Measurements from ENCODE around the gene AAMDC. TPM values are rescaled to one million over a fixed set of nuclear protein-coding genes. Genes with fewer than 3 reads are reported as not detected.

The AAMDC gene
- 48.4 and 49.8 TPM in 2 replicates for total RNA-seq

DNA sequence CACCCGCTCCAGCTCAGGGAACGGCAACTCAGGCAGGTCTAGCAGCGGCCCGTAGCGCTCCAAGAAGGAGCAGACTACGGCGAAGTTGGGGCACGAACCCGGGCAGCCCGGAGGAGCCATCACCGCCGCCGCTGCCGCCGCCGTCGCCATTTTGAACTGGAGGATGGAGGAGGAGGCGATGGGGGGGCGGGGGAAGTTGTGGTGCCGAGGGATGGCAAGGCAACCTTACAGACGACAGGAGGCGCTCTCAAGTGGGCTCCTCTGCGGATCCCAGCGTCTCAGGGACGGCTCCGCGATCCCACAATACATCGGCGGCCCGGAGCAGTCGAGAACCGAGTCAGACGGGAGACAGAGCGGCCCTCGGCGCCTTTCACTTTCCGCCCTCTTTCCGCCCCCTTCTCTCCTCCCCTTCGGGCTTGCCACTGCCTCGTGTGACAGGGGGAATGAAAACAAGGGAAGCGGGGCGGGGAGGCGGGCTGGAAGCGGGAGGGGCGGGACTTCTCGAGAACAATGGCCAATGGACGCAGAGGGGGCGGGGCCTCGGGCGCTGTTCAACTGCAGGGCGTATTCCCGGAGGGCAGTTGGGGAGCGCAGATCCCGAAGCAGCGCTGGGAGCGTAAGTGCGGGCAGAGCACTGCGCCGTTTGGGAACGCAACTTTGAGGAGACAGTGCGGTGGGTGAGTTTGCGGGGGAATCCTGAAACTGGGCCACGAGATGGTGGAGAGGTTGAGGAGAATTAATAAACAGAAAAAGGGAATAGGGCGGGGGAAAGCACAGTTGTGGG is at the start of gene AAMDC, which contains the start of gene RSF1:
Gene AAMDC, plus strand, starts transcription at position 580 of the 784 bp plus-strand sequence. CDS start 21,353 bp downstream, outside the sequence.
Gene RSF1, minus strand, starts transcription at position 158 of the 784 bp plus-strand sequence. Its CDS starts 8 bp downstream, at position 150.
- peak; percentile 98 to 99 for DNase-seq (ENCODE audit: low read depth in 2 of 2)

DNA sequence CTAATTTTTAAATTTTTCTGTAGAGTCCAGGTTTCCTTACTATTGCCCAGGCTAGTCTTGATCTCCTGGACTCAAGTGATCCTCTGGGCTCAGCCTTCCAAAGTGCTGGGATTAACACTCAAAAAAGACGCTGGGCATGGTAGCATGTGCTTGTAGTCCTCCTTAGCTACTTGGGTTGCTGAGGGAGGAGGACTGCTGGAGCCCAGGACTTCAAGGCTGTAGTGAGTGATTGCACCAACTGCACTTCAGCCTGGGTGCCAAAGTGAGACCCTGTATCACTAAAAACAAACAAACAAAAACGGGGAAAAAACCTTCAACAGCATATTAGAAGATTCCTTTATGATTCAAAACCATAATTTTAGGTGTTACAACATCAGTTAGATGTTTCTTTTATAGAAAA is 45.0 kb upstream of the AAMDC start:
- no peak for DNase-seq (ENCODE audit: low read depth in 2 of 2)

DNA sequence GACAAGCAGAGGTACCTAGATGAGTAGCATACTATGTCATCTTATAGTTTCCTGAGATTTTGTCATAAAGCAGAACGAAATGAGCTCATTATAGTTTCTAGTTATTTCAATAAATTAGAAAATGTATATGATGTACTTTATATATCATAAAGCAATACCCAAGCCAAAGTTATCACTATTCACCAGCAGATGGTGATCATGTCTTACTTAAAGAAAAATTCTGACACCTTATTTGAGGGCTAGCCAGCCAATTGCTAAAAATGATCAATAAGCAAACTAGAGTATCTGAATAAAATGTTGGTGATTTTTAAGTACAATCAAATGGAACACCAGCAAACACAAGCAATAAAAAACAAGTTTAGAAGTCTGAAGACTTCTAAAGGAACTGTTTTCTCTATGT is 44.5 kb upstream of the AAMDC start:
- peak; percentile 26 to 42 for DNase-seq (ENCODE audit: low read depth in 2 of 2)

DNA sequence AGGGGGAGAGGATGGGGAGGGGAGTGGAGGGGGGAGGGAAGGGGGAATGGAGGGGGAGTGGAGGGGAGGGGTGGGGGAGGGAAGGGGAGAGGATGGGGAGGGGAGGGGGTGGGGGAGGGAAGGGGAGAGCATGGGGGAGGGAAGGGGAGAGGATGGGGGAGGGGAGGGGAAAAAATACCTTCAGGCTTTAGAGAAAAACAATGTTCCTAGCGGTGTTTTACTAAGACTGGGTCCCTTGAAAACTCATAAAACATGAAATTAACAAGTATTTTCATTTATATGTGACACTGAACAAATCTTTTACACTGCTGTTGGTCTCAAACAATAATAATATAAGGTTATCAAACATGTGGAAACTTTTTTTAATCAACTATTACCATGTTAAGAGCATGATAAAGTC is 42.8 kb upstream of the AAMDC start:
- DNase-seq (ENCODE audit: low read depth in 2 of 2): no peak

DNA sequence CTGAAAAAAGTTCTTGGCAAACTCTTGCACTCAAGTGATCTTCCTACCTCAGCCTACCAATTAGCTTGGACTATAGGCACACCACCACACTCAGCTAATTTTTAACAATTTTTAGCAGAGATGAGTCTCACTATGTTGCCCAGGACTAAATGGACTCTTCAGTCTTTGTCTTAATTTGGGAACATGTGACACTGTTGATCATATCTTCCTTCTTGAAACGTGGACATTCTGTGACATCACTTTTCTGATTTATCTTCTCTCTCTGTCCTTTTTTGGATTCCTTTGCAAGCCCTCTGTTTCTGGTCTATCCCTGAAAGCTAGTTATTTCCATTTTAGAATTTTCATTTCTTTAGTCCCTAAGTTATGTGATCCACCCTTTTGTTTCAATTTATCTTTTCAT is 42.4 kb upstream of the AAMDC start:
- DNase-seq (ENCODE audit: low read depth in 2 of 2): no peak

DNA sequence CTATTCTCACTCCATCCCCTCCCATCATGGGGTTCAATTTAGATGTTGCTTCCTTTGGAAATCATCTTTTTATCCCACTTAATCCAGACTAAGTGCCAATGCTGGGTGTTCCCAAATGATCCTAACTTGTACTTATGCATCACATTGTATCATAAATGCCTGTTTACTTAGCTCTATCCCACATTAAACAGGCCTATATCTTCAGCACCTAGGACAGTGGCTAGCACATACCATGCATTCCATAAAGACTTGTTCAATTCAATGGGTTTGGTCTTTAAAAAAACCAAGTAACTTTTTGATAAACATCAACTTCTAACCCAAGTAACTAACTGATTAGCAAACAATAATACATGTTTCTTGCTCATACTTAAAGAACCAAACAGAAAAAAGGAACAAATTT is 41.0 kb upstream of the AAMDC start:
- peak; percentile 46 to 50 for DNase-seq (ENCODE audit: low read depth in 2 of 2)

DNA sequence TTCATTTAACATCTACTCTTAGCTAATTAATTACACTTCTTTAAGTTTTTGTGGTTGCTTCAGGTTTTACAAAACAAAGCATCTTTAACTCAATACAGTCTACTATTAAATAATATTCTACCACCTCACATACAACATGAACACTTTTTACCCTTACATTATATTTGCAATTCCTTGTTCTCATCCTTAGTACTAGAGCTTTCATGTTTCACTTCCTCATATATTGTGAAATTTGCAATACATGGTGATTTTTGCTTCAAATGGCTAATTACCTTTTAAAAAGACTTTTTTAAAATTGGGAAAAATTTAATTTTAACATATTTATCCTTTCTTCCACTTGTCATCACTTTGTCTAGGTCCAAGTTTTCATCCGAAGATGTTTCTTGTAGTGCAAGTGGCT is 37.9 kb upstream of the AAMDC start:
- DNase-seq (ENCODE audit: low read depth in 2 of 2): no peak

DNA sequence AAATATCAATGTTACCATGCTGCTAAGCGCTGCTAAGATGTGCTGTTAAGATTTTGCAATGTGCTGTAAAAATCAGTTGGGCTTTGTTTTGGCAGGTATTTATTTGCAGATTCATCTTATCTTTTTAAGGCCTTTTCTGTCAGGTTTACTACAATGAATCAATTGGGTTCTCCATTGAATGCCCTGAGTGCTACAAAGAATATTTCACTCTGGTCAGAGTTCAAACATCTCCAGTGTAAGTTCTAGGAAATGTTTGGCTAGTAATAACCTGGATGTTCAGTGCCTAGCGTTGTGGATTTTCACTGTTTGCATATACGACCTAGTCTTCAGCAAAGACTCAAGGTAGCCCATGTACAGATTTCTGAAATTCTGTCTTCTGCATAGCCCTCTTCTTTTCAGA is 36.4 kb upstream of the AAMDC start:
- DNase-seq (ENCODE audit: low read depth in 2 of 2): no peak

DNA sequence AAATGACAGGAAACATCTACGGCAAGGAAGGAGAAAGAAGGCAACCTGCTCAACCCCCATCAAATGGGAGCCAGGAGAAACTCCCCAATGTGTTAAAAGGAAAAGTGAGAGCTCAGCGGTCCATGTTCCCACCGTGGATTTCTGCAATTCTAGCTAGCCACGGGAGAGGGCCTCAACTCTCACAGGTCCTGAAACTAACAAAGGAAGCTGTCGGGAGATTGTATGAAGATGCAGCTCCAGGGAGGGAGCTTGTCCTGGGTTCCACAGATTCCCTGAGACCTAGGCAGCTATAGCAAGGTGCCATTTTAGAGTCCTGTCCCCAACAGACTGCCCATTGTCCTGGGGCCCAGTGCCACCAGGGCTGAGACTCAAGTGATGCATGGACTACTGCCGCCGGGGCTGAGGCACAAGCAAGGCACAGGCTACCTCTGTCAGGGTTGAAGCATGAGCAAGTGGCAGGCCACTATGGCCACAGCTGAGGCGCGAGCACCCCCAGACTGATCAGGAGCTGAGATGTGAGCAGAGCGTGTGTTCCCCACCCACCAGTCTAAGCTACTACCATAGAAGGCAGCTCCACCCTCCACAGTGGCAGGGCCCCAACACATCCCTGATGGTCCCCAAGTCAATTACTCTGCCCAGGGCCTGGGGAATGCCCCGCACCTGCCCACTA is 31.7 kb upstream of the AAMDC start:
- no peak for DNase-seq (ENCODE audit: low read depth in 2 of 2)

DNA sequence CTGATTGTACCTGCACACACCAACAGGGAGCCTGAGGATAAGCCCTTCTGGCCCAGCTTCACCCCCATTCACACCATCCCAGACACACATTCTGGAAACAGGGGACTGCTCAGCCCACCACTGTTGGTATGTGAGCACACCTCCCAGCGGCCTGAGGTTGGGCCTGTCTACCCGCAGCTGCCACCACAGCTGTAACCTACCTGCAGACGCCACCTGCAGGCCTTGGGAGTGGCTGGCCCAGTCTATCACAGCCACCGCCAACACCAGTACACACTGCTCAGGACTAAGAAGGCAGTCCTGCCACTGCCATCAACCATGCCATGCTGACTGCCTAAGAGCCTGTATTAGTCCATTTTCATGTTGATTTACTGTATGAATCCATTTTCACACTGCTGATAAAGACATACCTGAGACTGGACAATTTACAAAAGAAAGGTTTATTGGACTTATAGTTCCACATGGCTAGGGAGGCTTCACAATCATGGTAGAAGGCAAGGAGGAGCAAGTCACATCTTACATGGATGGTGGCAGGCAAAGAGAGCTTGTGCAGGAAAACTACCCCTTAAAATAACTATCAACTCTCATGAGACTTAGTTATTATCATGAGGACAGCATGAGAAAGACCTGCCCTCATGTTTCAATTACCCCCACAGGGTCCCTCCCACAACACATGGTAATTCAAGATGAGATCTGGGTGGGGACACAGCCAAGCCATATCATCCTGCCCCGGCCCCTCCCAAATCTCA is 31.0 kb upstream of the AAMDC start:
- DNase-seq (ENCODE audit: low read depth in 2 of 2): no peak

DNA sequence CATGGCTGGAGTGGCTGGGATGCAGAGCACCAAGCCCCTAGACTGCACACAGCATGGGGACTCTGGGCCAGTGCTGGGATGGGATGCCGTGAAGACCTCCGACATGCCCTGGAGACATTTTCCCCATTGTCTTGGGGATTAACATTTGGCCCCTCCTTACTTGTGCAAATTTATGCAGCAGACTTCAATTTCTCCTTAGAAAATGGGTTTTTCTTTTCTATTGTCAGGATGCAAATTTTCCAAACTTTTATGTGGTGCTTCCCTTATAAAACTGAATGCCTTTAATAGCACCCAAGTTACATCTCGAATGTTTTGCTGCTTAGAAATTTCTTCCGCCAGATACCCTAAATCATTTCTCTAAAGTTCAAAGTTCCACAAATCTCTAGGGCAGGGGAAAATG is 29.6 kb upstream of the AAMDC start:
- no peak for DNase-seq (ENCODE audit: low read depth in 2 of 2)

DNA sequence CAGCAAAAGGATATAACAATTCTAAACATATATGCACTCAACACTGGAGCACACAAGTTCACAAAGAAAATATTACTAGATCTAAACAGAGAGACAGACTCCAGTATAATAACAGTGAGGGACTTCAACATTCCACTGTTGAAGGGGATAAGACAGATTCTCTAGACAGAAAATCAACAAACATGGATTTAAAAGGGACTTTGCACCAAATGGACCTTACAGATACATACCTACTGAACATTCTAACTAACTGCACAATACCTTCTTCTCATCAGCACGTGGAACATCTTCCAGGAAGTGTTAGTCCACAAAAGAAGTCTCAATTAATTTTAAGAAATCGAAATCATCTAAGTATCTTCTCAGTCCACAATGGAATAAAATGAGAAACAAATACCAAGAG is 27.0 kb upstream of the AAMDC start:
- DNase-seq (ENCODE audit: low read depth in 2 of 2): no peak

DNA sequence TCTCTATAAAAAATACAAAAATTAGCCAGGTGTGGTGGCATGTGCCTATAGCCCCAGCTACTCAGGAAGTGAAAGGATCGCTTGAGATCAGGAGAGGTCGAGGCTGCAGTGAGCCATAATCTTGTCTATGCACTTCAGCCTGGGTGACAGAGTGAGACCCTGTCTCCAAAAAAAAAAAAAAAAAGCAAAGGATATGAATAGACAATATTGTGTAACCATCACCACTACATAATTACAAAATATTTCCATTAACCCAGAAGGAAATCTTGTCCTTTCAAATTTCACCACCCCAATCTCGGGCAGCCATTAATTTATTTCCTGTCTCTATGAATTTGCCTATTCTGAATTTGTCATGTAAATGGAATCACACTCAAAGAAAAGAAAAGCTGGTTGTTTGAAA is 21.6 kb upstream of the AAMDC start:
- peak in 1 of 2 donors; percentile 23 for DNase-seq (ENCODE audit: low read depth in 2 of 2)

DNA sequence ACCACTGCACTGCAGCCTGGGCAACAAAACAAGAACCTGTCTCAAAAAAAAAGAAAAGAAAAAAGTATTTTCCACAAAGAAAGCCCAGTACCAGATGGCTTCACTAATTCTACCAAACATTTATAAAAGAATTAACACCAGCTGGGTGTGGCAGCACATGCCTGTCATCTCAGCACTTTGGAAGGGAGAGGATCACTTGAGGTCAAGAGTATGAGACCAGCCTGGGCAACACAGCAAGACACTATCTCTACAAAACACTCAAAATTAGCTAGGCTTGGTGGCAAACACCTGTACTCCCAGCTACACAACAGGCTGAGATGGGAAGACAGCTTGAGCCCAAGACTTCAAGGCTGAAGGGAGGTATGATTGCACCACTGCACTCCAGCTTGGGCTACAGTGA is 20.5 kb upstream of the AAMDC start:
- DNase-seq (ENCODE audit: low read depth in 2 of 2): no peak

DNA sequence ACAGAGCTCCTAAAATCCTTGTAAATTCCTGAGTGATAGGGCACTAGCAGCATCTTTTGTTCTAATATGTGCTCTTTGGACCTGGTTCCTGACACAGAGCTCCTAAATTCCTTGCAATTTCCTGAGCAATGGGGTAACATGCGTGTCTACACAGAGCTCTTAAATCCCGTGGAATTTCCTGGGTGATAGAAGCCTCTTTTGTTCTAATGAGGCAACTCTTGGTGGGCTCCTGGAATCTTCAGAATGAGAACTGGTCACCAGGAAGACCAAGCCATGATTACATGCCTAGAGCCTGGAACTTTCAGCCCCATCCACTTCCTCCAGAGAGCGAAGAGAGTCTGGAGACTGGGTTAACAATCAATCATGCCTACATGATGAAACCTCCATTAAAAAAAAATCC is 19.5 kb upstream of the AAMDC start:
- no peak for DNase-seq (ENCODE audit: low read depth in 2 of 2)

DNA sequence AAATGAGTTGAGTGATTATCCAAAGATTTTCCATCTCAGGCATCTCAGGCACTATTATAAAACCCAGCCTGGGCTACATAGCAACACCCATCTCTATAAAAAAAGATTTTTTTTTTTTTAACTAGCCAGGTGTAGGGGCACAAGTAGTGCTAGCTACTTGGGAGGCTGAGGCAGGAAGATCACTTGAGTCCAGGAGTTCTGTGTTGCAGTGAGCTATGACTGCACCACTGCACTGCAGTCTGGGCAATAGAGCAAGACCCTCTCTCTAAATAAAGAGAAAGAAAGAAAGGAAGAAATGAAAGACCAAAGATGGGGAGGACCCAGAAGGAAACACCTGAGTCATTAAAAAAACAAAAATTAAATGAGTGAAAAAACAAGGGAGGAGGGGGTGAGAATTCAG is 14.5 kb upstream of the AAMDC start:
- DNase-seq (ENCODE audit: low read depth in 2 of 2): no peak

DNA sequence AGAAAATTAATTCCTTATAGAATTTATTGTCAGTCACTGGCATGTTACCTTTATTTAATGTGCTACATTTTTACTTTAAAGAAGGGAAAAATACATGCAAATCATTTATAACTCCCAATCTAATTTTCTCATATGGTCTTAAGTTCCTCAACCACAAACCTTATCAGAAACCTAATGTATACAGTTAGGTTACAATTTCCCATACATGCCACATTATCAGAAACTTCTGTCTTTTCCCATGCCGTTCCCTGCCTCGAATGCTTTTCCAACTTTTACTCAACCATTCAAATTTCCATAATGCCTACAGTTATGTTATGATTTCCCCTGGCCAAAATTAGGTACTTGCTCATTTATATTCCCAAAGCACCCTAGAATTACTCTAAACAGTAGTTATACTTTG is 14.0 kb upstream of the AAMDC start:
- no peak for DNase-seq (ENCODE audit: low read depth in 2 of 2)

DNA sequence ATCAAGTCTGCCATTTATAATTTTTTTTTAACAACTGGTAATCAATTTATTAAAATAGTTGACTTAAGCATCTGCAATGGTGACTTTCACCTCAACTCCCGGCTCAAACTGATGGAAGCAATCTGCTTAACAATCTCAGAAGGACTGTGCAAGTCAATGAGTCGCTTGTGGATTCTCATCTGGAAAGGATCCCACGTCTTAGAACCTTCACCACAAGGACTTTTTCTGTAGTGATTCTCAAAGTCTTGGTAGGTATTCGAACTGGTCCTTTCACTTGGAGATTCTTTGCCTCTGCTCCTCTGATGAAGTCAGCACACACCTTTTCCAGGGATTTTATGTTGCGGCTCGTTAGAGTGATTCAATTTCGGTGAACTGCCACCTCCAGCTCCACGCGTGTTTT is 7.7 kb upstream of the AAMDC start:
- no peak for DNase-seq (ENCODE audit: low read depth in 2 of 2)

DNA sequence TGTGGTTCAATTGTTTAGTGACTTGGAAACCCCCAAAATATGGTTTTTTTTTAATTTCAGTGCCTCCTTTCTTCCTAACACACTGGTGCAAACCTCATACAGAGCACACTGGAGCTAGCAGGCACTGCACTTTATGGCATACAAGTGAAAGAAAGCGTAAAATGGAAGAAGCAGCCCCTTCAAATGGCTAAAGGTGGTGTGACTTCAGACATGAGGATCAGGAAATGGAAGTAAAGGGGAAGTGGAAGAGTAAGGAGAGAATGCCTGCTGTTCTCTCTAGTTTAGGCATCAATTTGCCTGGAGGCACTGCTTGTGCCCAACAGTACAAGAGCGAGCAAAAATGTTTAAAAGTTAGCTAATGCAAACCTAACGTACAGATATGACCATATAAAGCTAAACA is 6.1 kb upstream of the AAMDC start:
- no peak for DNase-seq (ENCODE audit: low read depth in 2 of 2)

DNA sequence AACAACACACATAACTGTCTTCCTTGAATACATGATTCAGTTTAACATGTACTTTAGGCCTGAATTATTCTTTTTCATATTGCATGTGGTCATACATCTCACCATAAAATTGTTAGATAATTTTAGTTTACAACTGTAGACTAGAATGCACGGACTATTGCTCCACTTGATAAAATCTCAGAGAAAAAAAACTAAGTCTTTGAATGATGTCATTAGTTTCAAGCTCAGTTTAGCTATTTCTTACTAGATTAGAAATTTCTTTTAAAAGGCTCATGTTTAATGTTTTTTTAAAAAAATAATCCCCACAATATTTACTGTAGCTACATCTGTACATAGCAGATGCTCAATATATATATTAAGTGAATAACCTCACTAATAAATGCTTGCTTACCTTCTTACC is 5.5 kb upstream of the AAMDC start:
- no peak for DNase-seq (ENCODE audit: low read depth in 2 of 2)

DNA sequence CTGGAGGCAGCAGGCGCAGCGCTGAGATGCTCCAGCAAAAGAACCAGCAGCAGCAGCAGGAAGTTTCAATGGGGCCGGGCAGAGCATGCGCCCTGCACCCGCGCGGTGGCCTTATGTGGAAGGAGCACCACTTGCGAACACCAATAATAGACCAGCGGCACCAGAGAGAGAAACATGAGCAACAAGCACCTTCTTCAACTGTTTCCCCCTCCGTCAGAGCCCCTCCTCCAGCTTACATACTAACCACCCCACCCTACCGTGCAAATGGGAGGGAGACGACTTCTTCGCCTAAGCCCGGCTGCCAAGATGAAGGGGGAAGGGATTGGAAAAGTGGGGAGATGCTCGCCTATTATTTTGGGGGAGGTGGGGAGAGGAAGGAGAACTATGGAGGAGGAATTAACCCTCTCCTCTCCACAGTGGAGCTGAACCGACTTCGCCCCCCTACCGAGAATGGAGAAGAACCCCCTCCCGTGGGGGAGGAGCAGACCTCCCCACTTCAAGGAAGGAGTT is 1.5 kb upstream of the AAMDC start:
- DNase-seq (ENCODE audit: low read depth in 2 of 2): peak; percentile 84 to 93

DNA sequence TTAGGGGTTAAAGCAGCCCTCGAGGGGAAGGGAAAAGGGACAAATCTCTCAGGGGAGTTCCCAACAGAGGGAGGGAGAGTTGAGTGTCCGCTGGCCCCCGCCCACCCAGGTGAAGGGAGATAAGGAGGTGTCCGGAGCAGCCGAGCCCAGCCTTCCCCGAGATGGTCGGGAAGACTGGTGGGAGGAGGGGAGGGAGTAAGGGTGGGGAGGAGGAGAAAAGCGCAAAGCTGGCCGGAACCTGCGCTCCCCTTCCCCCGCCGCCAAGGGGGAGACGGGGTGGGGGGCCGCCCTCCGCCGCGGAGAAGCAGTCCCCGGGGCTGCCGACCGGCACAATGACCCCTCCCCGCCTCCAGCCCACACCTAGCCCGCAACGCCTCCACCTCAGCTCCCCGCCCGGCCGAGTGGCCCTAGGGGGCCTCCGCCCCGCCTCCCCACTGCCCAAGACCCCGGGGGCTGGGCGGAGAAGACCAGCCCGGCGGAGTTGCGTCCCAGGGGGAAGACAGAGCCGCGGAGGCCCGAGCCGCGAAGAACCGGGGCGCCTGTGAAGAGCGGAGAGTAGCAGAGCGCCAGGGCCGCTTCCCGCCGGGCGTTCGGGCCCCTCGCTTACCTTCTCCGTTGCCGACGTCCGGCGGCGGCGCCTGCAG is 901 bp upstream of the AAMDC start:
- peak; percentile 13 to 46 for DNase-seq (ENCODE audit: low read depth in 2 of 2)

Data from lung microvascular endothelial cell (primary cell).